Prostate gland (tissue), 2 donors: ENCODE measurements around the gene ZNF225.

ENCODE experiments used
- CTCF ChIP-seq, 4 experiments: fragments of 200-600 bp in 2 of 4; fragments of 450-650 bp in 2 of 4; sonication (generic) in 2 of 4; IDR thresholded peaks; 1 replicate in 3 of 4; 2 replicates in 1 of 4; pipeline ENCODE4 v1.5.1; 2016 to 2019; ENCODE audit warnings: antibody characterized with exemption in 4 of 4, mild to moderate bottlenecking in 2 of 4, moderate library complexity in 2 of 4
- POLR2A ChIP-seq: fragments of 450-650 bp; IDR thresholded peaks from one replicate; pipeline ENCODE4 v1.6.1; 2016; ENCODE audit warnings: antibody characterized with exemption, mild to moderate bottlenecking

- TF ChIP-seq CTCF (IDR thresholded peaks at IDR 0.05) (no peak), POLR2A (no peak)
Observed at GRCh38 chr19:44107751-44108150, 5.4 kb upstream of the ZNF225 start.
